ENCODE data around the gene ICAM5.

GRCh38 chr19:10315335-10316214, 25.8 kb downstream of the ICAM5 start, which contains the start of gene FDX2:
- TF ChIP-seq MYBL2 (IDR thresholded peaks at IDR 0.05; ENCODE audit: low read depth) (no peak), MYBL2 (CRISPR knock-in tag; IDR thresholded peaks at IDR 0.05; ENCODE audit: borderline replicate concordance) (no peak), CTCF (IDR thresholded peaks at IDR 0.05 in 2 of 3, conservative IDR thresholded peaks at IDR 0.05 in 1 of 3; ENCODE audit: insufficient read depth in 2 of 3, low read depth in 1 of 3, low read length in 3 of 3) (no peak), TRIM28 (IDR thresholded peaks at IDR 0.05) (no peak), SIX5 (IDR thresholded peaks at IDR 0.05; ENCODE audit: borderline replicate concordance in 1 of 2, insufficient read depth in 1 of 2, low read depth in 1 of 2, low read length in 2 of 2) (no peak), DLX4 (CRISPR knock-in tag; IDR thresholded peaks at IDR 0.05) (no peak; the same call in 1 of the 2 replicates), PTRF (tag; IDR thresholded peaks at IDR 0.05) (no peak), PHF21A (IDR thresholded peaks at IDR 0.05; ENCODE audit: borderline replicate concordance, low read depth) (no peak)

Measured in K562 (cell line).